HCT116 (cell line): Measurements from ENCODE around the gene PLB1.

Source experiments
- CTCF ChIP-seq, 3 experiments: fragments of 200-600 bp in 1 of 3; sonication (generic) in 1 of 3; IDR thresholded peaks in 2 of 3; conservative IDR thresholded peaks in 1 of 3; 2 replicates each; pipeline ENCODE4 v1.5.1; 2012 to 2017; ENCODE audit warnings: low read depth in 2 of 3, low read length in 2 of 3, antibody characterized with exemption in 1 of 3, borderline replicate concordance in 1 of 3, control low read depth in 1 of 3, mild to moderate bottlenecking in 1 of 3, mixed read lengths in 1 of 3, mixed run types in 1 of 3, moderate library complexity in 1 of 3; ENCODE audit not compliant: insufficient read depth in 1 of 3
- POLR2A ChIP-seq: IDR thresholded peaks from 2 replicates; pipeline ENCODE4 v1.7.0; 2011; ENCODE audit warnings: borderline replicate concordance; ENCODE audit not compliant: insufficient read depth, insufficient read length; ENCODE audit errors: extremely low read depth

GRCh38 chr2:28670856-28671255 is 175.0 kb downstream of the PLB1 start:
- TF ChIP-seq CTCF (IDR thresholded peaks at IDR 0.05 in 2 of 3, conservative IDR thresholded peaks at IDR 0.05 in 1 of 3; ENCODE audit: borderline replicate concordance in 1 of 3, insufficient read depth in 1 of 3, low read depth in 2 of 3, low read length in 2 of 3) (no peak), POLR2A (no peak)
